ENCODE data around the gene BUB1.
"Not testable (repeated sequence)": the region's sequence is repeated elsewhere in the genome, so short reads cannot be mapped to it uniquely, and the experiment has no call there.

- not testable (repeated sequence) for TF ChIP-seq EZH2 (IDR thresholded peaks at IDR 0.05; ENCODE audit: borderline replicate concordance, low read length); CTCF (conservative IDR thresholded peaks at IDR 0.05 in 1 of 2, IDR thresholded peaks at IDR 0.05 in 1 of 2; ENCODE audit: extremely low read depth in 1 of 2, insufficient read depth in 1 of 2, low read depth in 1 of 2, low read length in 2 of 2)
Observed at GRCh38 chr2:110635949-110636628, 41.8 kb downstream of the BUB1 start.

Measured in mammary epithelial cell (primary cell).